HG02571 (cell line): Measurements from ENCODE around the gene UBC.
A peak's percentile ranks its signal among the peaks of the same experiment; 100 is the strongest.
"Not testable (repeated sequence)": the region's sequence is repeated elsewhere in the genome, so short reads cannot be mapped to it uniquely, and the experiment has no call there.

ENCODE experiments used
- ATAC-seq: cut with Tn5 transposase; IDR thresholded peaks from one replicate; pipeline ENCODE4 v1.9.1; 2021; ENCODE audit warnings: mild to moderate bottlenecking, moderate library complexity; ENCODE audit not compliant: unreplicated experiment

Gene UBC

DNA sequence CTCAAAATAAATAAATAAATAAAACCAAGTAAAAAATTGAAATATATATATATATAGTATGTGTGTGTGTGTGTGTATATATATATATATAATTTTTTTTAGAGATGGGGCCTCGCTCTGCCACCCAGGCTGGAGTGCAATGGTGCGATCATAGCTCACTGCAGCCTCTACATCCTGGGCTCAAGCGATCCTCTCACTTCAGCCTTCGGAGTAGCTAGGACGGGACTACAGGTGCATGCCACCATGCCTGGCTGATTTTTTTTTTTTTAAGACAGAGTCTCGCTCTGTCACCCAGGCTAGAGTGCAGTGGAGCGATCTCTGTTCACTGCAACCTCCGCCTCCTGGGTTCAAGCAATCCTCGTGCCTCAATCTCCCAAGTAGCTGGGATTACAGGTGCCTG lies 26.7 kb downstream of the UBC start:
- ATAC-seq, result not testable (repeated sequence)

DNA sequence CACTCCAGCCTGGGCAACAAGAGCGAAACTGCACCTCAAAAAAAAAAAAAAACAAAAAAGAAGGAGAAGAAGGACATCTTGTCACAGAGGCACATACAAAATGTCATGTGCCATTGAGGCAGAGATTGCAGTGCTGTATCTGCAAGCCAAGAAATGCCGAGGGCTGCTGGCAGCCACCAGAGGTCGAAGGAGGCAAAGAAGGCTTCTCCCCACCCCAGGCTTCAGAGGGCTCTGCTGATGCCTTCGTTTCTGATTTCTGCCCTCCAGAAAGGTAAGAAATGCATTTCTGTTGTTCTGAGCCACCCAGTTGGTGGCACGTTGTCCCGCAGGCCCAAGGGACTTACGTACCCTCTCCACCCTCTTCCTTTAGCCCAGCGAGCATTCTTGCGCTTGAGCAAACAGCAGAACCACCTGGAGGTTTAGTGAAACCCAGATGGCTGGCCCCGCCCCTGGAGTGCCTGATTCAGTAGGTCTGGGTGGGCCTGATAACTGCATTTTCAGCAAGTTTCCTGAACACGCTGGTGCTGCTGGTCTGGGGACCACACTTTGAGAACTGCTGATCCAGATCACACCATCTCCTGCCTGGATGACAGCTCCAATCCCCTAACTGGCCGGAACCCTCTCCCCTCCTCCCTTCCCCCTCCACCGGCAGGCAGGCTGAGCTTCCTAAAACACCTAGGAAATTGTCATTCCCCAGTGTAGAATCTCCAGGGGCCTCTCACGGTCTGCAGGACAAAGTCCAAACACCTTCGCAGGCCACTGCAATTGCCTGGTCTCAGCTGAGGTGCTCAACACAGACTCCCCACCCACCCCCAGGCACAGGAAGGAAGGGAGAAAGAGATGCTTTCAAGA lies 29.6 kb downstream of the UBC start:
- peak; percentile 88 for ATAC-seq

DNA sequence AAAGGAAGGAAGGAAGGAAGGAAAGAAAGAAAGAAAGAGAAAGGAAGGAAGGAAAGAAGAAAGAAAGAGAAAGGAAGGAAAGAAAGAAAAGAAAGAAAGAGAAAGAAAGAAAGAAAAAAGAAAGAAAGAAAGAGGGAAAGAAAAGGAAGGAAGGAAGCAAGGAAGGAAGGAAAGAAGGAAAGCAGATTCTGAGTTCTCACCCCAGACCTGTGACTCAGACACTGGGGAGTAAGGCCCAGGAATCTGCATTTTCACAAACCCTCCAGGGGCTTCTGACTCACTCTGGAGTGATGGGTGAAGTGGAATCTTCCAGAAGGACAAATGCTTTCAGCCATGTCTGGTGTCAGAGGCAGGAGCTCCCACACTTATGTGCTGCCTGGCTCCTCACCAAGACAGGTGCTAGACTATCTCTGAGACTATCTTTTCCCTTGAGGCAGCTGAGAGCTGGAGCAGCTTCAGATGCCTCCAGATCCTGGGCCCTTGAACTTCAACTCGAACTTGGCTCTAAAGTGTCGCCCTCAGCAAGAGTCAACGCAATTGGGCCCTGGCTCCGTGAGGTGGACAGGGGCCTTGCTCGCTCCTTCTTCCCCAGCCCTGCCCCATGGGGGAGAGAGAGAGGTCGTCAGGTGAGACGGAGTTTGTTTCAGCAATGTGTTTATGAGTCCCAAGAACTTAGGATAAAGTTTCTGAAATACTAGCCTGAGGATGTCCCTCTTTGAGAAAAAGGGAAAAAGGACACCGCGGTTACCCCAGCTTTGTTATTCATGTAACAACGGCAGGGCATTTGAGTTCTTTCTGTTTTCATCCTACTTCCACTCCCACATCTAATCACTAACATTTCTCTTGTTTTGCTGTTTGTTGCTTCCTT lies 31.0 kb downstream of the UBC start:
- ATAC-seq, result no peak

DNA sequence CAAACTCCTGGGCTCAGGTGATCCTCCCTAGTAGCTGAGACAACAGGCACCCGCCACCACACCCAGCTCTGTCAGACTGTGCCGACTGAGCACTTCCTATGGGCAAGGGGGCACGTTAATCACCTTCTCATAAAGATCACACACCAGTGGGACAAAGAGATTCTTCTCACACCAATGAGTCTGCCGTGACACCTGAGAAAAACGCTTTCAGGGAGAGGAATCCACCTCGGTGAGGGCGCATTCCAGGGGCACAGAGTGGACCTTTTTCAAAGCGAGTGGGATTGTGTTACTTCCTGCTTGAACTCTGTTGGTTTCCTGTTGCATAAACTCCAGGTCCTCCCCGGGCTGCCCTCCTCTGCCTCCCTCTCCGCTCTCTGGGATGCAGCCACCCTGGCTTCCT lies 33.3 kb downstream of the UBC start:
- ATAC-seq, result no peak

DNA sequence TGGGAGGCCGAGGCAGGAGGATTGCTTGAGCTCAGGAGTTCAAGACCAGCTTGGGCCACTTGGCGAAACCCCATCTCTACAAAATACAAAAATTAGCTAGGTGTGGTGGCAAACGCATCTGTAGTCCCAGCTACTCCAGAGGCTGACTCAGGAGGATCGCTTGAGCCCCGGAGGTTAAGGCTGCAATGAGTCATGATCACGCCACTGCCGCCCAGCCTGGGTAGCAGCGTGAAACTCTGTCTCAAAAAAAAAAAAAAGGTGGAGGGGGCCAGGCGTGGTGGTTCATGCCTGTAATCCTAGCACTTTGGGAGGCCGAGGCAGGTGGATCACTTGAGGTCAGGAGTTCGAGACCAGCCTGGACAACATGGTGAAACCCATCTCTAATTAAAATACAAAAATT lies 34.1 kb downstream of the UBC start:
- not testable (repeated sequence) for ATAC-seq

DNA sequence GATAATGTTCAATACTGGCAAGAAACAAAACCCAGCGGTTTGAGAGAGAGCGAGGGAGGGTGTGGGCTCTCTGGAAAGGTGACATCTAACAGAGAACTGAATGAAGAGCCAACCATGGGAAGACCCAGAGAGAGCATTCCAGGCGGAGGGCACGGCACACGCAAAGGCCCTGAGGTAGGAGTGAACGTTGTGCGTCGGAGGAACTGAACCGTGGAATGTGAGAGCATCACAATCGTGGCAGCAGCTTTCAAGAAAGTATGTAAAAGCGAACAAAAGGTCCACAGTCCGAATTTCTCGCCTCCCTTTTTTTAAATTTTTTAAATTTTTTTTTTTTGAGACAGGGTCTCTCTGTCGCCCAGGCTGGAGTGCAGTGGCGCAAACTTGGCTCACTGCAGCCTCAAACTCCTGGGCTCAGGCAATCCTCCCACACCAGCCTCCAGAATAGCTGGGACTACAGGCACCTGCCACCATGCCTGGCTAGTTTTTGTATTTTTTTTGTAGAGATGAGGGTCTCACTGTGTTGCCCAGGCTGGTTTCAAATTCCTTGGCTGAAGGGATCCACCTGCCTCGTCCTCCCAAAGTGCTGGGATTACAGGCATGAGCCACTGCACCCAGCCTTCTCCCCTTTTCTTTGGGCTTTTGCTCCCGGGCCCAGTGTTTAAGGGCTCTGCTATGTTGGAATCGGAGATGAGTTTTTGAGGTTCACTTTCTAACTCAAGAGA lies 35.5 kb downstream of the UBC start:
- ATAC-seq, result no peak

DNA sequence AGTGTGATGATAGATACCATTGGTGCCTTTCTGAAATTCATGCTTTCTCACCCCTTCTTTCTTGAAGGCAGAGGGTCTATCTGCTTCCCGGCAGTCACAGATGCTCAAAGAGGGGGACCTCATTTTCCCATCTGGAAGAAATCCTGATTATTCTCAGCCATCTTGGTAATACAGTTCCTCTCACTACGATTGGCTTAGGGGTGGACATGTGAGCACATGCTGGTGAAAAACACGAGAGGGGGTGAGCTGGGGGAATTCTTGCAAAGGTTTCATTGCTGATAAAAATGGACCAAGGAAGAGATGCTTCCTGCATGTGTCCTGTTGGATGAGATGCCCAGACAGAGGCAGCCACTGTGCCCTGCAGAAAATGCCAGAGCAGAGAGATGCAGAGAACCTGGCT lies 37.0 kb downstream of the UBC start:
- ATAC-seq, result no peak

DNA sequence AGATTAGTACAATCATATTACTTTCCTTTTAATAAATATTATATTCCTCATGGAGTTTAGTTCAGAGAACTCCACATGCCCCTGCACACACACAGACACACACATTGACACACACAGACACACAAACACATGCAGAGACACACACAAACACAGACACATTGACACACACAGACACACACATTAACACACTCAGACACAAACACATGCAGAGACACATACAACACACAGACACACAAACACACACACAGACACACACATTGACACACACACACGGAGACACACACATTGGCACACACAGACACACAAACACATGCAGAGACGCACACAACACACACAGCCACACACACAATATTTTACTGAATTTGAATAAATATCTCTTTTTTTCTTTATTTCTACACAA lies 38.3 kb downstream of the UBC start:
- ATAC-seq, result no peak

DNA sequence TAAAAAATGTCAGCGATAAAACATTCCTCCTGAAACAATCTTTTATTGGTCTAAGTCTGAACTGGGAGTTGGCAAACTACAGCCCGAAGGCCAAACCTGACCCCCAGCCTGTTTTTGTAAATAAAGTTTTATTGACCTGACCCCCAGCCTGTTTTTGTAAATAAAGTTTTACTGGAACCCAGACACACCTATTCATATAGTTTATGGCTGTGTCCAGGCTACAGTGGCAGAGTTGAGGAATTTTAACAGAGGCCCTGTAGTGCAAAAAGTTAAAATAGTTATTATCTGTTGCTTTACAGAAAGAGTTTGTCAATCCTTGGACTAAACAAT lies 38.7 kb downstream of the UBC start:
- ATAC-seq, result no peak

DNA sequence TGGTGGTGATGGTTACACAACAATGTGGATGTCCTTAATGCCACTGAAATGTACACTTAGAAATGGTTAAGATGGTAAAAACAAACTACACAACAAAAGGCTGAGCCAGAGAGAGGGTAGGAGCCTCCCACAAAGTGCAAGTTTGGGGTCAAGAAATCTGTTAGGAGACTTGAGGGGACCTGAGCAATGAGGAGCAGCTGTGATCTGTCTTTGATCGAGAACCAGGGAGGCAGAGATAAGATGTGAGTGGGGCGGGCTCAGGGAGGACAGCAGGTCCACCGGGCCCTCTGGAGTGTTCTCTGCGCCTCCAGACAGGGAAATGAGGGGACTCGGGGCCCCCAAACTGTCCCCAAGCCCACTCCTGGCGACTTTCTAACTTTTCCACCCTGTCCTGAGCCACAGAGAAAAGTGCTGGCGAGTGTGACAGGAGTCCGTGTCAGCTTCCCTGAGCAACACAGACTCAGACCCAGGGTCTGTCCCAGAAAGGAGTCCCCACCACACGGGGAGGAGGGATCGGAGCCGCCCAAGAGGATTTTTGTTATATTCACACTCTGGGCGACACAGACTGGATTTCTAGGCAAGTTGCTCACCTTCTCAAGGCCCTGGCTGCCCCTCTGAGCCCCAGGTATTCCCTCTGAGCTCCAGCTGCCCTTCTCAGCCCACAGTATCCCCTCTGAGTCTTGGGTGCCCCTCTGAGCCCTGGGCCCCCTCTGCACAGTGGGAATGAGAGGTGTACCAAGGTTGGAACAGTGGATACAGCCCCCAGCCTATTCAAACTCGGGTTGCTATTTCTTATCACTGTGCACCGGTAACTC lies 39.3 kb downstream of the UBC start:
- no peak for ATAC-seq

DNA sequence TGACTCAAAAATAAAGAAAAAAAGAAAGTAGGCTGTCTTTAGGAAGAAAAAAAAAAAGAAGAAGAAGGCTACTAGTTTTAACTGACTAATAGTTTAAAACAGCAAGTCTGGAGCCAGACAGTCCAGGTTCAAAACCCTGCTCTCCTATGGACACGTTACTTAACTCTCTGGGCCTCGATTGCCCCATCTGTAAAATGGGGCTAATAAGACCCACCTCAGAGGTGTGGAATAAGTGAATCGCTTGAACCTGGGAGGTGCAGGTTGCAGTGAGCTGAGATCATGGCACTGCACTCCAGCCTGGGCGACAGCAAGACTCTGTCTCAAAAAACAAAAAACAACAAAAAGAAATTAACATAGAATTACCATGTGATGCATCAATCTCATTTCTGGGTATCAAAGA lies 40.3 kb downstream of the UBC start:
- ATAC-seq, result no peak

DNA sequence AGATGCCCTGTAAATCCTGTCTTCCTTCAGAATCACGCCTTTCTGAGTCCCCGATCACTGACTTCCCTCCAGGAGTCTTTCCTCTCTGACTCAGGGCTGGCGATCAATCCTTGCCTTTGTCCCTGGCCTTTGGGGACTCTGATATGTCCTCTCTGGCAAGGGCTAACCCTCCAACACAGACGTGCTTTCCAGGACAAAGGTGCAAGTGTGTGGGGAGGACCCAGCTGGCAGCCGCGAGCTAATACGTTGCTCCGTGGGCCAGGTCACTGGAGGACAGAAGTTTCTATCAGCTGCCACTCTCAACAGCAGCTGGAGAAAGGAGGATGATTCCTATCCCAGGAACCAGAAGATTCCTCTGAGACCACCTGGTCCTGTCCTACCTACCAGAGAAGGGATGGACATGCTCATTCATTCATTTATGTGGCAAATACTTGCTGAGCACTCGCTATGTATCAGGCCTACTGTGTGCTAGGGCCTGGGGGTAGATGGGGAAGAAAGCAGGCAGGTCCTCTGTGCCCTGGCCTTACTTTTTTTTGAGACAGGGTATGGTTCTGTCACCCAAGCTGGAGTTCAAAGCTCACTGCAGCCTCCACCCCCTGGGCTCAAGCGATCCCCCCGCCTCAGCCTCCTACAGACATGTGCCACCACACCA lies 42.3 kb downstream of the UBC start:
- ATAC-seq, result no peak

DNA sequence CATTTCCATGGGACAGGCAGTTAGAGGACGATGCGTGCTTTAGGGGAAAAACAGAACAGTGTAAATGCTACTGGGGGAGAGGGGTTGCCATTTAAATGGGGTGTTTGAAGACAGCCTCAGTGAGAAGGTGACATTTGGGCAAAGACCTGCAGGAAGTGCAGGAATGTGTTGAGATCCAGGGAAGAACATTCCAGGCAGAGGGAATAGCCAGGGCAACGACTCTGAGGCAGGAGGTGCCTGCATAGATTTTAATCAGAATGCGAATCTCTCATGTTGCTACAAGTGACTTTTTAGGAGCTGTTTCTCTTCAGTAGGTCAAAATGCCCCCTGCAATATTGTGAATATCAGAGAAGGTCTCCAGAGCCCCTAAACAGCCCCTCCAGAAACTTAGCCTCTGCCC lies 43.2 kb downstream of the UBC start:
- ATAC-seq, result no peak

DNA sequence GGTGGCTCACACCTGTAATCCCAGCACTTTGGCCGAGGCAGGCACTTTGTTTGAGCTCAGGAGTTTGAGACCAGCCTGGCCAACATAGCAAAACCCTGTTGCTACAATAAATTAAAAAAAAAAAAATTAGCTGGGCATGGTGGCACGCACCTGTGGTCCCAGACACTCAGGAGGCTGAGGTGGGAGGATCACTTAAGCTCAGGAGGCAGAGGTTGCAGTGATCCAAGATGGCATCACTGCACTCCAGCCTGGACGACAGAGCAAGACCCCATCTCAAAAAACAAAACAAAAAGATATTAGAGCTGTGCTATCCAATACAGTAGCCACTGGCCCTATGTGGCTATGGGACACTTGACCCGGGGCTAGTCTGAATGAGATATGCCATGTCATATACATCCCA lies 43.9 kb downstream of the UBC start:
- no peak for ATAC-seq

DNA sequence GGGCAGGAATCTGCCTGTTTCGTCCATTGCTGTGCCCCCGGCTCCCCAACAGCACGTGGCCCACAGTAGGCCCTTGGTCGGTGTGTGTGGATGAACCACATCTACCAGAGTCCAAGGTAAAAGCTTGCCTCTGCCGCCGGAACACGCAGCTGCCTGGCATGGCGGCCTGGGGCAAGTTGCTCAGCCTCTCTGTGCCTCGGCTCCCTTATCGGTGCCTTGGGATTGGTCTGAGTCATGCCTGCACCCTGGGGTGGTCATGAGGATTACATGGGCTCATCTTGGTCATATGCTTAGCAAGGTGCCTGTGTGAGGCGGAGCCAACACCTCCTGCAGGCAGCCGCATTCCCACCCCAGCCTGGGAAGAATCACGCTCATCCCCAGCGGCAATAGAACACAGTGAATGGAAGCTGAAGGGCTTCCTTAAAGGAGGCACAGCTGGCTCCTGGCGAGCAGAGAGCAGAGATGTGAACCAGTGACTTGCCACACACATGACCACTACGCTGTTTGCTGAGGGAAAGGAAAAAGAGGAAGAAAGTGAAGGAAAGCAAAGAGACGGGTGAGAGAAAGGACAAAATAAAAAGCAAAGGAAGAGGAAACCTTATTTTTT lies 45.3 kb downstream of the UBC start:
- no peak for ATAC-seq

DNA sequence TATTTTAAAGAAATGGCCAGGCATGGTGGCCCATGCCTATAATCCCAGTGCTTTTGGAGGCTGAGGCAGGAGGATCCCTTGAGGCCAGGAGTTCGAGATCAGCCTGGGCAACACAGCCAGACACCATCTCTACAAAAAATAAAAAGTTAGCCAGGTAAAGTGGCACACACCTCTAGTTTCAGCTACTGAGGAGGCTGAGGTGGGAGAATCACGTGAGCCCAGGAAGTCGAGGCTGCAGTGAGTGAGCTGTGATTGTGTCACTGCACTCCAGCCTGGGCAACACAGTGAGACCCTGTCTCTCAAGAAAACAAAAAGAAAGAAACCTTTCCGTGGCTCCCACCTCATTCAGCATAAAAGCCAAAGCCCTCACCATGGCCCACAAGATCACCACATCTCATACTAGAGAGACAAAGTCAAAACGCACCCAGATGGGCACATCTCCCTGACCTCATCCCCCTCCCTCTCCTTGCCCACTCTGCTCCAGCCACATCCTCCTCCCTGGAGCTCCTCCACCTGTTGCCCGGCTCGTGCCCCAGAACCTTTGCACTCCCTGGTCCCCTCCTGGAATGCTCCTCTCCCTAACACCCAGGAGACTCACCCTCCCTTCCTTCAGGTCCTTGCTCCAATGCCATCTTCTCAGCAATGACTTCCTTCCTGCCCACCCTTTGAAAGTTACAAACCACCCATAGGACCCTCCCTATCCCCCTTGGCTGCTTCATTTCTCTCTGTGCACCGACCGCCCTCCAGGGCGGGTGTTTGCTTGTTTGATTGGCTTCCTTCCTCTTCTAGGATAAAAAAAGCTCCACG lies 46.0 kb downstream of the UBC start:
- no peak for ATAC-seq

DNA sequence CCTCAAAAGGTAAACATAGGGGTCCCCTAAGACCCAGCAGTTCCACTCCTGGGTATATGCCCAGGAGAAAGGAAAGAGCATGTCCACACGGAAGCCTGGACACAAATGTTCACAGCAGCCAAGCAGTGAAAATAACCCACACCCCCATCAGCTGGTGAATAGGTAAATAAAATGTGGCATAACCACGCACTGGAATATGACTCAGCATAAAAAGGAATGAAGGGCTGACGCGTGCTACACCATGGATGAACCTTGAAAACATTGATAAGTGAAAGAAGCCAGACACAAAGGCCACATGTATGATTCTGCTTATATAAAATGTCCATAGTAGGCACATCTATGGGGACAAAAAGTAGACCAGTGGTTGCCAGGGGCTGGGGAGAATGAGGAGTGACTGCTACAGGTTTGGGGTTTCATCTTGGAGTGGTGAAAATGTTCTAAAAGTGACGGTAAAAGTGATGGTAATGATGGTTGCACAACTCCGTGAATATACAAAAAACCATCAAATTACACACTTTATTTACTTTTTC lies 47.0 kb downstream of the UBC start:
- ATAC-seq, result no peak

DNA sequence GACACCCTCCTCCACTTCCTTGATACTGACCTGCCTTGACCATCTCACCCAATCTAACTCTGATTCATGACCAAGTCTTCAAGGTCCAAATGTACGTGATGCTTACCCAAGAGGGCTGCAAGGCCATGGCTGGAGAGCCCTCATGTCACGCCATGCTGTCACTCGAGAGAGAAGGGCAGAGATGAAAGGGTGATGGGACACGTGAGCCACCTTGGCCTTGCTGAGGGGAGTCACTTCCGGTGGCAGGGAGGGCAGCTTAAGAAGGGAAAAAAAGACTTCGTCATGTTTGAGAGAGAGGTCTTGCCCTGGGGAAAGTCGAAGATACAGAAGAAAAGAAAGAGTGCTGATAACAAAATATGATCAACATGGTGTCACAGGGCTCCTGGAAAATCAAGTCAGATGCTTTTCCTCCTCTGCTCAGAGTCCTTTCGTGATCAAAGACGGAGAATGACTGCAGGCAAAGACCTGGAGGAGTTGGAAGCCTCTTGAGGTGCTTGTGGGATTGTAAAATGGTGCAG lies 47.5 kb downstream of the UBC start:
- no peak for ATAC-seq
